OCI-LY1 (cell line): Measurements from ENCODE around the gene CDHR3.

ENCODE experiments used
- CTCF ChIP-seq: fragments of 200-600 bp; sonication (generic), shearing (Covaris generic); IDR thresholded peaks from 2 replicates; pipeline ENCODE4 v1.5.1; 2017; ENCODE audit warnings: mild to moderate bottlenecking, antibody characterized with exemption, low read length, moderate library complexity, mixed read lengths
- EZH2 ChIP-seq: fragments of 200-600 bp; sonication (generic), shearing (Covaris generic); IDR thresholded peaks from 2 replicates; pipeline ENCODE4 v1.8.0; 2017; ENCODE audit warnings: borderline replicate concordance, mixed run types, mild to moderate bottlenecking, antibody characterized with exemption, low read length, moderate library complexity, mixed read lengths

- TF ChIP-seq CTCF (no peak), EZH2 (no peak)
Measured at GRCh38 chr7:106001196-106001595, 38.1 kb downstream of the CDHR3 start.
